ENCODE measurements around the gene PACRG.

DNA sequence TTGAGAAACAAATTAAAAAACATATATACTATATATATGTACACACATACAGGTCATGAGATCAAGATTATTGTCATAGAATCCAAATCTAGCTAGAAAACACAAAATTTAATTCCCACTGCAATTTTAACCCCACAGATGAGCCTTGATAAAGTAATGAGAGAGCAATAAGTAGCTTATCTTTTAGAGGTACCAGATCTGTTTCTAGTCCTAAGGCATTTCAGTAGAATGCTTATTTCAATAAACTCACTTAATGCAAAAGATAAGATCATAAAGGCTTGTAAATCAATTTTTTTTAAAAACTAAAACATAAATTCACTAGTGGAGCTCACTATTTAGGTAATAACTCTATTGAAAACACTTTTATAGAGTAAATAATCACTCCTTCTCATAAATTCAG, 47.4 kb upstream of the PACRG start:
- TF ChIP-seq, protein P1, sequence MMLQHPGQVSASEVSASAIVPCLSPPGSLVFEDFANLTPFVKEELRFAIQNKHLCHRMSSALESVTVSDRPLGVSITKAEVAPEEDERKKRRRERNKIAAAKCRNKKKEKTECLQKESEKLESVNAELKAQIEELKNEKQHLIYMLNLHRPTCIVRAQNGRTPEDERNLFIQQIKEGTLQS (IDR thresholded peaks at IDR 0.05; ENCODE audit: borderline replicate concordance, extremely low read depth, low read depth, low read length) = no peak
- TF ChIP-seq, protein P2, sequence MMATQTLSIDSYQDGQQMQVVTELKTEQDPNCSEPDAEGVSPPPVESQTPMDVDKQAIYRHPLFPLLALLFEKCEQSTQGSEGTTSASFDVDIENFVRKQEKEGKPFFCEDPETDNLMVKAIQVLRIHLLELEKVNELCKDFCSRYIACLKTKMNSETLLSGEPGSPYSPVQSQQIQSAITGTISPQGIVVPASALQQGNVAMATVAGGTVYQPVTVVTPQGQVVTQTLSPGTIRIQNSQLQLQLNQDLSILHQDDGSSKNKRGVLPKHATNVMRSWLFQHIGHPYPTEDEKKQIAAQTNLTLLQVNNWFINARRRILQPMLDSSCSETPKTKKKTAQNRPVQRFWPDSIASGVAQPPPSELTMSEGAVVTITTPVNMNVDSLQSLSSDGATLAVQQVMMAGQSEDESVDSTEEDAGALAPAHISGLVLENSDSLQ (IDR thresholded peaks at IDR 0.05) = no peak
- TF ChIP-seq CTCF (IDR thresholded peaks at IDR 0.05 in 2 of 3, conservative IDR thresholded peaks at IDR 0.05 in 1 of 3; ENCODE audit: control insufficient read depth in 2 of 3, extremely low read depth in 1 of 3, insufficient read depth in 1 of 3, low read depth in 3 of 3, low read length in 3 of 3) (no peak), EGR1 (IDR thresholded peaks at IDR 0.05; ENCODE audit: borderline replicate concordance in 1 of 2, low read depth in 2 of 2, low read length in 2 of 2) (no peak), FOS (IDR thresholded peaks at IDR 0.05; ENCODE audit: borderline replicate concordance, extremely low read depth, insufficient read length) (no peak), USF1 (IDR thresholded peaks at IDR 0.05; ENCODE audit: borderline replicate concordance, extremely low read length, insufficient read depth, low read depth, low read length) (no peak), RAD21 (IDR thresholded peaks at IDR 0.05; ENCODE audit: insufficient read depth, low read depth, low read length) (no peak), NFIC (IDR thresholded peaks at IDR 0.05; ENCODE audit: low read depth, low read length) (no peak), SPI1 (IDR thresholded peaks at IDR 0.05; ENCODE audit: borderline replicate concordance, insufficient read depth, low read depth, low read length) (no peak), SIX5 (IDR thresholded peaks at IDR 0.05; ENCODE audit: low read depth, low read length, severe bottlenecking) (no peak), EZH2 (IDR thresholded peaks at IDR 0.05; ENCODE audit: borderline replicate concordance, control insufficient read depth, low read depth, low read length) (no peak), POLR2AphosphoS5 (IDR thresholded peaks at IDR 0.05; ENCODE audit: low read length) (no peak)
- TF ChIP-seq, protein P3, sequence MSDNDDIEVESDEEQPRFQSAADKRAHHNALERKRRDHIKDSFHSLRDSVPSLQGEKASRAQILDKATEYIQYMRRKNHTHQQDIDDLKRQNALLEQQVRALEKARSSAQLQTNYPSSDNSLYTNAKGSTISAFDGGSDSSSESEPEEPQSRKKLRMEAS (IDR thresholded peaks at IDR 0.05; ENCODE audit: low read depth, low read length) = no peak
- TF ChIP-seq, protein P4, sequence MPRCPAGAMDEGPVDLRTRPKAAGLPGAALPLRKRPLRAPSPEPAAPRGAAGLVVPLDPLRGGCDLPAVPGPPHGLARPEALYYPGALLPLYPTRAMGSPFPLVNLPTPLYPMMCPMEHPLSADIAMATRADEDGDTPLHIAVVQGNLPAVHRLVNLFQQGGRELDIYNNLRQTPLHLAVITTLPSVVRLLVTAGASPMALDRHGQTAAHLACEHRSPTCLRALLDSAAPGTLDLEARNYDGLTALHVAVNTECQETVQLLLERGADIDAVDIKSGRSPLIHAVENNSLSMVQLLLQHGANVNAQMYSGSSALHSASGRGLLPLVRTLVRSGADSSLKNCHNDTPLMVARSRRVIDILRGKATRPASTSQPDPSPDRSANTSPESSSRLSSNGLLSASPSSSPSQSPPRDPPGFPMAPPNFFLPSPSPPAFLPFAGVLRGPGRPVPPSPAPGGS (IDR thresholded peaks at IDR 0.05; ENCODE audit: borderline replicate concordance, insufficient read depth, low read depth, low read length, poor library complexity, severe bottlenecking) = no peak
